Activated T-cell treated with anti-CD3 and anti-CD28 coated beads, Interleukin-2, amount 50 U/mL, for 4 hours (primary cell): ENCODE measurements around the gene NMUR1. TPM values are rescaled to one million over a fixed set of nuclear protein-coding genes. Genes with fewer than 3 reads are reported as not detected.
A peak's percentile ranks its signal among the peaks of the same experiment; 100 is the strongest.
"Not testable (repeated sequence)": the region's sequence is repeated elsewhere in the genome, so short reads cannot be mapped to it uniquely, and the experiment has no call there.

Experiments used
- ATAC-seq, 2 donors: fragments of 200-7000 bp; cut with Tn5 transposase; one replicate each; pipeline ENCODE4 v1.10.0; 2021
- DNase-seq: peaks from one replicate; pipeline ENCODE4 v3.0.0-alpha.2; 2020
- H3K27me3 Mint-ChIP-seq: one replicate; pipeline ENCODE4 v1.8.0; 2021; ENCODE audit warnings: low read depth, mixed read lengths
- H3K36me3 Mint-ChIP-seq: one replicate; pipeline ENCODE4 v1.8.0; 2022; ENCODE audit warnings: mixed read lengths; ENCODE audit not compliant: insufficient read depth
- H3K4me1 Mint-ChIP-seq: one replicate; pipeline ENCODE4 v1.8.0; 2021; ENCODE audit warnings: low read depth, mixed read lengths
- H3K4me3 Mint-ChIP-seq: one replicate; pipeline ENCODE4 v1.8.0; 2021; ENCODE audit warnings: mild to moderate bottlenecking, moderate library complexity, mixed read lengths
- H3K9me3 Mint-ChIP-seq: one replicate; pipeline ENCODE4 v1.8.0; 2021; ENCODE audit warnings: mixed read lengths
- total RNA-seq, 3 donors: library from RNA; stranded (reverse); gene quantifications; one replicate each; pipeline ENCODE4 v1.2.1, GENCODE V29; 2021

The NMUR1 gene
- total RNA-seq, 3 donors from 2014 or later = 0.08 TPM; not detected in 2

DNA sequence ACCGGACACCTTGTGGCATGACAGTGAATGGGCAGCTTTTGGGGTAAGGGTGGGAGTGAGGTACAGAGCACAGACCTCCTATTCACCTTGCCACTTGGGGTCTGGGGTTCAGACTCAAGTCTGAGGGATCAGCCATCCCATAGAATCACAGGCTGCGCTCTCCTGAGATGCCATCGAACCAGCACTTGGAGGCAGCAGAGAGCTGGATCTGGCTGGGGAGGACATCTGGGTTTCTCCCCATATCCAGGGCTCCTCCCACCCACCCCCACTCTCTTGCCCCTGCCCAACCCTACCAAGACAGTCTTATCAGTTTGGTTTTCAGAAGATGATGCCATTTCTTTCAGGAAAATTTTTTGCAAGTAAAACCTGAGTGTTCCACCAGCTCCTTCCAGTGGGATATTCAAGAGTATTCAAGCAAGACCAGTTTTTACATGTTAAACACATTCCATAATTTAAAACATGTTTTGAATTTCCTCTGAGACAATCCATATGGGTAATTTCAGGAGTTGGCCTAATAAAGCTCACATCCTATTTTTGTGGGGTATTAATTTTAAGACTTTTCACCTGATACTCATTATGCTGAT lies 33.2 kb upstream of the NMUR1 start:
- no peaks in the 10 kb centered on the region for H3K4me1 Mint-ChIP-seq
- DNase-seq = no peak
- no peaks in the 10 kb centered on the region for H3K36me3 Mint-ChIP-seq
- H3K27me3 Mint-ChIP-seq = no peaks in the 10 kb centered on the region
- no peak overlapping the region for H3K4me3 Mint-ChIP-seq
- no peaks in the 10 kb centered on the region for H3K9me3 Mint-ChIP-seq
- peak; percentile 54 to 77 for ATAC-seq

DNA sequence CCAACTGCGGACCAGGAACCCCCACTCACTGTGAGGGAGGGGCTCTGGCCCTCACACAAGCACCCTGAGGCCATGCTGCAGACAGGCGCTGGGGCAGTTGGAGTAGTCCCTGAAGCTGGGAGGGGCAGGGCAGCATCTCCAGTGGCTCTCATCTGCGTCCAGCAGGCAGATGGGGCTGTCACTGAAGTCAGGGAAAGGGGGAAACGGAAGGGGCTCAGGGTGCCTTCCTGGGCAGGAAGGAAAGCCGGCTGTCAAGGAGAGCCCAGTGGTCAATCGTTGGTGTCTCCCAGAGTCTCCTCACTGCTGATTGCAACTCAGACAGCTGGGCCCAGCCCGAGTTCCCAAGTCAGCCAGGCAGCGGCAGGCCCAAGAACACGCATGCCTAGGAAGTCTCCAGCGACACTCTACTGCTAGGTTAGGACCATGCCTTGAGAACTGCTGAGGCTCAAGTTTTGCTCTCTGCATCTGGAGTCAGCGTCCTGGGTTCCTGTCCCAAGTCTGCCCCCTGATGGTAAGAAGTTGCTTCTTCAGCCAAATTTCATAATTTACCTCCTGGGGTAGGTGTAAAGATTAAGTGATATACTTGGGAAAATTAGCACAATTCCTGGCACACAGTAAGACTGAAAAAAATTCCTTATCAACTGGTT lies 27.4 kb upstream of the NMUR1 start:
- peak; percentile 90 to 93 for ATAC-seq
- Mint-ChIP-seq H3K4me3 (no peak overlapping the region), H3K27me3 (no peaks in the 10 kb centered on the region), H3K4me1 (peaks cover 20% of the 10 kb centered on the region), H3K9me3 (peaks cover 11% of the 10 kb centered on the region), H3K36me3 (peaks cover 1% of the 10 kb centered on the region)
- peak; percentile 50 for DNase-seq

DNA sequence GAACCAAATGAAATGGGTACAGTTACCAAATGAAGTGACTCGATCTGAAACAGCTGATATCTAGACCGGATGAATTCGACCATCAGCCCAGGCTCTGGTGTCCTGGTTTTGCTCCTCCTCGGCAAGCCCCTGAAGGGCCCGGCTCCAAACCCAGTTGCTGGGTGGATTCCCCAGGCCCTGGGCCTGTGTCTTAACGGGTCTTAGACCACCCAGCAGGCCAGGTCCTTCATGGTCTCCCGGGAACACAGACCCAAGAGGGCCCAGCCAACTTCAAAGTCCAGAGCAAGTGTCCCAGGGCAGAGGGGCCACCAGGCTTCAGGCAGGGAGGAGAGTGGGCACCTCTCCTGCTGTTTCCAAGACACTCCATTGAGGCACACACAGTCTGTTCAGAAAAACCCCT lies 26.7 kb upstream of the NMUR1 start:
- H3K4me3 Mint-ChIP-seq = no peak overlapping the region
- ATAC-seq (no peak), DNase-seq (no peak)
- H3K36me3 Mint-ChIP-seq = peaks cover 2% of the 10 kb centered on the region
- peaks cover 20% of the 10 kb centered on the region for H3K4me1 Mint-ChIP-seq
- H3K9me3 Mint-ChIP-seq = peaks cover 13% of the 10 kb centered on the region
- no peaks in the 10 kb centered on the region for H3K27me3 Mint-ChIP-seq

DNA sequence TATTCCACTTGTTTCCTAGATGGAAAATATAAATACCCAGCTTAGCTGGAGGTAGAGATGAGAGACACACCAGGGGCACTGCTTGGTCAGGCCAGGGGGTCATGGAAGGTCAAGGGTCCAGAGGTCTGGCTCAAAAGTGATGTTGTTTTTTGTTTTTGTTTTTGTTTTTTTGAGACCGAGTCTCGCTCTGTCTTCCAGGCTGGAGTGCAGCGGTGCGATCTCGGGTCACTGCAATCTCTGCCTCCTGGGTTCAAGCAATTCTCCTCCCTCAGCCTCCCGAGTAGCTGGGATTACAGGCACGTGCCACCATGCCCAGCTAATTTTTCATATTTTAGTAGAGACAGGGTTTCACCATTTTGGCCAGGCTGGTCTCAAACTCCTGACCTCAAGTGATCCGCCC lies 26.3 kb upstream of the NMUR1 start:
- H3K27me3 Mint-ChIP-seq, H3K36me3 Mint-ChIP-seq, ATAC-seq, H3K4me3 Mint-ChIP-seq, DNase-seq: not testable (repeated sequence)
- H3K9me3 Mint-ChIP-seq = peaks cover 13% of the 10 kb centered on the region
- H3K4me1 Mint-ChIP-seq = peaks cover 20% of the 10 kb centered on the region

DNA sequence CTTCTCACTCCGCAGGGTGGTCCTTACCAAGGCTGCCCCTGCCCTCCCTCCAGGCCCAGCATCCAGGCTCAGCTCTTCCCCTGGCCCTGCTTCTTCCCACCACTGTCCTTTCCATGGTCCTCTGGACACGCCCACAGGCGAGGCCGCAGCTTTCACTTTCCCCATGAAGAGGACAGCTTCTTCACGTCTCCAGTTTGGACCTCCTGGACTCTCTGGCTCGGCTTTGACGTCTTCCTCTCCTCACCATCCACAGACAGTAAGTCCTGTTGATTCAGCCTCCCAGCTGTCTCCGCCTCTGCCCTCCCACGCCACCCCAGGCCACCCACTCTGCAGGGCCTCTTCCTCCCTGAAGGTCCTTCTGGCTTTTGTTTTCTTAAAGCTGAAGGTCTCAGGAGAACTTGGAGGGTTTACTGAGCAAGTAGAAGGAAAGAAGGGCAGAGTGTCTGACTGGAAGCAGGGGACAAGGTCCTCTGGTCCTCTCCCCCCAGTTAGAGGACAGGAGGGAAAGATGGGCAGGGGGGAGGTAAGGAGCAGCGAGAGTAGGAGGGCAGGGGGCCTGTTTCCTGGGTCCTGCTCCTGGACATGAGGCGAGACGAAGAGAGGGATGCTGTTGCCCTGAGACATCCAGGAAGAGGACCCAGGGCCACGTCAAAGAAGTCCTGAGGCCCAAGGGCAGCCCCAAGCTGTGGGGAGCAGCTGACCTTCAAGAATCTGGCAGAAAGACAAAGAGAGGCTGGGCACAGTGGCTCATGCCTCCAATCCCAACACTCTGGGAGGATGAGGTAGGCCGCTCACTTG lies 24.7 kb upstream of the NMUR1 start:
- H3K4me3 Mint-ChIP-seq = peak overlapping the region; percentile 40
- DNase-seq (no peak), ATAC-seq (no peak)
- H3K27me3 Mint-ChIP-seq = no peaks in the 10 kb centered on the region
- peaks cover 20% of the 10 kb centered on the region for H3K4me1 Mint-ChIP-seq
- H3K36me3 Mint-ChIP-seq = peaks cover 2% of the 10 kb centered on the region
- peaks cover 13% of the 10 kb centered on the region for H3K9me3 Mint-ChIP-seq

DNA sequence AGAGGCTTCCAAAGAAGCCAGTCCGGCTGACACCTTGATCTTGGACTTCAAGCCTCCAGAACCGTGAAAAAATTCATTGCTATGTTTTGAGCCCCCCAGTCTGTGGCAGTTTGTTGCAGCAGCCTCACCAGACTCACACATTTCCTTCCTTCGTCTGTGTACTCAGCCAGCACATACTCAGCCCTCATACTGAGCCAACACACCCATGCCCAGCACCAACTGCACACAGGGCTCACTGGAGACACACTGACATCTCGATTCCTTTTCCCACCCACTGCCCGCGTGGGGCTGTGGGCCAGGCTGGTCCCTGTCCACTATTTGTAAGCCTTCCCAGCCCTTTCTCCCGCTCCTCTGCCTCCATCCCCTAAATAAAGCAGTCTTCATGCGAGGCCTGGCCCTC lies 24.1 kb upstream of the NMUR1 start:
- H3K27me3 Mint-ChIP-seq = no peaks in the 10 kb centered on the region
- ATAC-seq (peak in 1 of 2 donors; percentile 33), DNase-seq (no peak)
- H3K36me3 Mint-ChIP-seq = peaks cover 2% of the 10 kb centered on the region
- H3K9me3 Mint-ChIP-seq = peaks cover 13% of the 10 kb centered on the region
- peaks cover 22% of the 10 kb centered on the region for H3K4me1 Mint-ChIP-seq
- H3K4me3 Mint-ChIP-seq = peak overlapping the region; percentile 40

DNA sequence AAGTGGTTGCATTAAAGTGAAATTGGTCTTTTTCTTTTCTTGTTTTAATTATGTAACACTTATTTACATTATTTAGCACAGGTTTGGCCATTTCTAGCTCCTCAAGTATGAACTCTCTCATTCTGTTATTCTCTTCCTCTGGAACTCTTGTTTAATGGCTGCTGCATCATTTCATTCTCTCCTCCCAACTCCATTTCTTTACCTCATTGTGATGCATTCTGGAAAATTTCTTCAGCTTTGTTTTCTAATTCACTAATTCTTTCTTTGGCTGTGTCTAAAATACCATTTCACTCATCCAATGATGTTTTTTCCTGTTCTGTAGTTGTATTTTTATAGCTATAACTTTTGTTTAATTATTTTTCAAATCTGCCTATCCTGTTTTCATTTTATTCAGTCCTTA lies 22.5 kb upstream of the NMUR1 start:
- H3K4me1 Mint-ChIP-seq = peaks cover 24% of the 10 kb centered on the region
- peaks cover 13% of the 10 kb centered on the region for H3K9me3 Mint-ChIP-seq
- ATAC-seq = no peak
- DNase-seq = no peak
- no peak overlapping the region for H3K4me3 Mint-ChIP-seq
- peaks cover 2% of the 10 kb centered on the region for H3K36me3 Mint-ChIP-seq
- H3K27me3 Mint-ChIP-seq = no peaks in the 10 kb centered on the region

DNA sequence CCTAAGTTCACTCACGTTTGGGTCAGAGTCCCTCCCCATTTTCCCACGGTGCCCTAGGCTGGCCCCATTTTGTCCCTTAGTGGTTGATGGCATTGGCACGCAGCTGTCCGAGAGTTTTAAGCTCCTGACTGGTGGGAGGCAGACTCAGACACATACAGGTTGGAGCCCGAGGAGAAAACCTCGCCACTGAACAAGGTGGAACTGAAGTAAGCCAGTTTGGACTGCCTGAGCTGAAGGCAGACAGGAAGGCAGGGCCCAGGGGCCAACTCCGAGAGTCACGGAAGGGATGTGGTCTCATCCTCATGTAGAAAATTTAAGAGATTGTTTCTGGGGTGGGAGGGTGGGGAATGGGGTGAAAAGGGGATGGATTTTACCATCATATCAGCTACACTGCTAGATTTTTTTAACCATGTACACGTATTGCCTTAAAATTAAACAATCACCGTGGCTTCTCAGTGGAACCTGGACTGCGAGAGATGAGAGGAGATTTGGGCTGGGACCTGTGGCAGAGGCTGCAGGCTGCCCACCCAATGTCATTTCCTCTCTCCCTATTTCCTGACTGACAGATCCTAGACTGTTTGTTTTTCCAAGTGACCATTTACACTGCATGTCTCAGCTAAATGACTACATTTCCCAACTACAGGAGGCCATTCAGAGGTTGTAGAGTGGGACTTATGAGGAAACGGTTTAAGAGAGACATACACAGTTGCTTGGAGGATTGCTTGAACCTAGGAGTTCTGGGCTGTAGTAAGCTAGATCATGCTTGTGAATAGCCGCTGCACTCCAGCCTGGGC lies 19.4 kb upstream of the NMUR1 start:
- Mint-ChIP-seq H3K9me3 (peaks cover 13% of the 10 kb centered on the region), H3K36me3 (peaks cover 2% of the 10 kb centered on the region), H3K4me1 (peaks cover 31% of the 10 kb centered on the region), H3K27me3 (no peaks in the 10 kb centered on the region), H3K4me3 (no peak overlapping the region)
- ATAC-seq (no peak), DNase-seq (no peak)

DNA sequence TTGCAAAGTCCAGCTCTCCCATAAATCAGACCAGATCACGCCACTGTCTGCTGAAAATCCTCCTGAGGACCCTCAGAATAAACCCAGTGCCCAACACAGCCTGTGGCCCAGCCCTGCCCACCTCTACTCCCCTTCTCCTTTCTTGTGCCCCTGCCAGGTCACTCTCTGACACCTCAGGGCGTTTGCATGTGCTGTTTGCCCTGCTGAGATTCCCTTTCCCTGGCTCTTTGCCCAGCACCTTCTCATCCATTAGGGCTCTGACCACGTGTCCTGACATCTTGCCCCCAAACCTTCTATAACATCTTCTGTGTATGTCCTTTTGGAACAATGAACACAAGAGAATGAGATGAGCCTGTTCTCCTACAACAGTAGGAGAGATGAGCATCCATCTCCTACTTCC lies 18.5 kb upstream of the NMUR1 start:
- no peak for ATAC-seq
- DNase-seq = no peak
- no peaks in the 10 kb centered on the region for H3K27me3 Mint-ChIP-seq
- no peak overlapping the region for H3K4me3 Mint-ChIP-seq
- peaks cover 2% of the 10 kb centered on the region for H3K36me3 Mint-ChIP-seq
- H3K9me3 Mint-ChIP-seq = peaks cover 12% of the 10 kb centered on the region
- peaks cover 27% of the 10 kb centered on the region for H3K4me1 Mint-ChIP-seq

DNA sequence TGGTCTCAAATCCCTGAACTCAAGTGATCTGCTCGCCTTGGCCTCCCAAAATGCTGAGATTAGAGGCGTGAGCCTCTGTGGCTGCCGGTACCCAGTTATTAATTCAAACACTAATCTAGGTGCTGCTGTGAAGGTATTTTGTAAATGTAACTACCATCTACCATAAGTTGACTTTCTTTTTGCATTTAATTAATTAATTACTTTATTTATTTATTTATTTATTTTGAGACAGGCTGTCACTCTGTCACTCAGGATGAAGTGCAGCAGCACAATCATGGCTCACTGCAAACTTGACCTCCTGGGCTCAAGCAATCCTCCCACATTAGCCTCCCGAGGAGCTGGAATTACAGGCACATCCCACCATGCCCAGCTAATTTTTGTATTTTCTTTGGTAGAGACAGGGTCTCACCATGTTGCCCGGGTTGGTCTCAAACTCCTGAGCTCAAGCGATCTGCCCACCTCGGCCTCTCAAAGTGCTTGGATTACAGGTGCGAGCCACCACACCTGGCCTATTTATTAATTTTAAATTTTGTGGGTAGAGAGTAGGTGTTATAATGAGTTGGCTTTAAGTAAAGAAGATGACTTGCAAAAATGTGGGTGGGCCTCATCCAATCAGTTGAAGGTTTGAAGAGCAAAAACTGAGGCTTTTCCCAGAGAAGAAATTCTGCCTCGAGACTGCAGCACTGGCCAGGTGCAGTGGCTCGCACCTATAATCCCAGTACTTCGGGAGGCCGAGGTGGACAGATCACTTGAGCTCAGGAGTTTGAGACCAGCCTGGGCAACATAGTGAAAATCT lies 17.3 kb upstream of the NMUR1 start:
- H3K36me3 Mint-ChIP-seq = no peaks in the 10 kb centered on the region
- ATAC-seq (no peak), DNase-seq (no peak)
- peaks cover 8% of the 10 kb centered on the region for H3K9me3 Mint-ChIP-seq
- peaks cover 25% of the 10 kb centered on the region for H3K4me1 Mint-ChIP-seq
- H3K27me3 Mint-ChIP-seq = no peaks in the 10 kb centered on the region
- H3K4me3 Mint-ChIP-seq = no peak overlapping the region

DNA sequence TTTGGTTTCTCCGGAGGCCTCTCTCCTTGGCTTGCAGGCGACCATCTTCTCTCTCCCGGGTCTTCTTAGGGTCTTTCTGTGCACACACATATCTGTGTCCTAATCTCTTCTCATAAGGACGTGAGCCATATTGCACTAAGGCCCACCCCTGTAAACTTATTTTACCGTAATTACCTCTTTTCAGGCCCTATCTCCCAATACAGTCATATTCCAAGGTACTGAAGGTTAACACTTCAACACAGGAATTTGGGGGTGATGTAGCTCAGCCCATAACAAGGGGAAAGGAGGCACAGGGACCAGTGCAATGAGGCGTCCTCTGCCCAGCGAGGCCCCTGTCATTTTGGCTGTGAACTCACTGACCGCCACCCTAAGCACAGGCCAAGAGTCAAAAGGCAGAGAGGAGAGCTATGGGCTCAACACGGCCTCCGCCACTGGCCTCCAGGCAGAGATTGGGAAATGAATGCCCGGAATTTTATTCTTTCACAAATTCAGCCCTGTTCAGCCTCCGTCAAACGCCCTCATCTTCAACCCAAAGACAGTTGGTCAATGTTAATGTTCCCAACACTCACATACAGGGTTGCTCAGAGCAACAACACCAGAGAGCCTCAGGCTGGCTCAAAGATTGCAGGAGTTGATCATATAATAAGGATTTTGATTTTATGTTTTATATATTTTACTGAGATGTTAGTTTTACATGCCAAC lies 15.9 kb upstream of the NMUR1 start:
- no peak for DNase-seq
- ATAC-seq = no peak
- Mint-ChIP-seq H3K27me3 (no peaks in the 10 kb centered on the region), H3K9me3 (peaks cover 18% of the 10 kb centered on the region), H3K4me1 (peaks cover 25% of the 10 kb centered on the region), H3K4me3 (no peak overlapping the region), H3K36me3 (peaks cover 1% of the 10 kb centered on the region)

DNA sequence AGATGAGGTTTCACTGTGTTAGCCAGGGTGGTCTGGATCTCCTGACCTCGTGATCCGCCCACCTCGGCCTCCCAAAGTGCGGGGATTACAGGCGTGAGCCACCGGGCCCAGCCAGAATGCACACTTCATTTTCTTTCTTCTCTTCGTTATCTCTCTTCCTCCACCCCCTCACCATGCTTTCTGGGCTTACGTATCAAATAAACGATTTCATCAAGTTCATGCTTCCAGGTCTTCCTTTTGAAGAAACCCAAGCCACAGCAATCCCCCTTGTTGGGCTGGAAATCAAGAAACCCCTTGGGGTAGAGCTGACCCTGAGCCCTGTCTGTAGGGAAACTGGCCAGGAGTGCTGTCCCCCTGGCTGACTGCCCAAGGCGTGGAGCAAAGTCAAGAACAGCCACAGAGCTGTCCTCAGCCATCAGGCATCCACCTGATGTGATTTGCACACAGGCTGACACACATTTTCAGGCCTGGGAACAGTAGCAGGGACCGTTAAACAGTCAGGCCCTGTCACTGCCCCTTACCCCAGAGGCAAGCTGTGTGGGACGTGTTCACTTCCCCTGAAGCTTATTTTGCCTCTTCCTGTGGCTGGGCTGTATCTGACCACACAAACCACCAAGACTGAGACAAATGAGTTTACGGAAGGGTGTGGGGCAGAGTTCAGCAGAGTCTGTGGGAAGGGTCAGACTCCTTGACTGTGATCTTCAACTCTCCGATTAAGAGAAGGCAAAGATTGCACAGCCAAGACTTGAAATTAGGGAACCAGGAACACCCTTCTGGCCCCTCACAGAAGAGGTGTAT lies 15.1 kb upstream of the NMUR1 start:
- no peaks in the 10 kb centered on the region for H3K27me3 Mint-ChIP-seq
- ATAC-seq = peak; percentile 93 to 99
- H3K36me3 Mint-ChIP-seq = peaks cover 1% of the 10 kb centered on the region
- peaks cover 18% of the 10 kb centered on the region for H3K9me3 Mint-ChIP-seq
- peaks cover 25% of the 10 kb centered on the region for H3K4me1 Mint-ChIP-seq
- DNase-seq = no peak
- H3K4me3 Mint-ChIP-seq = peak overlapping the region; percentile 33

DNA sequence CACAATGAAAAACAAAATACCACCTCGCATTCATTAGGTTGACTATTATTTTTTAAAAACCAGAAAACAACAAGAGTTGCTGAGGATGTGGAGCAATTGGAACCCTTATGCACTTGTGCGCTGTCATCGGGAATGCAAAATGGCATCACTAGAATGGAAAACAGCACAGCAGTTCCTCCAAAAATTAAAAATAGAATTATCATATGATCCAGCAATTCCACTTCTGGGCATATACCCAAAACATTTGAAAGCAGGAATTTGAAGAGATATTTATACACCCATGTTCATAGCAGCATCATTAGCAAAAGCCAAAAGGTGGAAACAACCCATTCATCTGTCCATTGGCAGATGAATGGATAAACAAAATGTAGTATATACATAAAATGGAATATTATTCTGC lies 11.9 kb upstream of the NMUR1 start:
- DNase-seq = no peak
- Mint-ChIP-seq H3K36me3 (peaks cover 1% of the 10 kb centered on the region), H3K27me3 (no peaks in the 10 kb centered on the region), H3K9me3 (peaks cover 18% of the 10 kb centered on the region), H3K4me1 (peaks cover 18% of the 10 kb centered on the region), H3K4me3 (no peak overlapping the region)
- no peak for ATAC-seq
